22Rv1 (cell line): ENCODE data around the gene SUFU.

Experiments used
- CTCF ChIP-seq: fragments of 450-650 bp; IDR thresholded peaks from 2 replicates; pipeline ENCODE4 v1.5.1; 2017; ENCODE audit warnings: mild to moderate bottlenecking
- ZFX ChIP-seq: fragments of 450-650 bp; IDR thresholded peaks from 2 replicates; pipeline ENCODE4 v1.6.1; 2017; ENCODE audit warnings: antibody characterized with exemption, borderline replicate concordance

- TF ChIP-seq CTCF (no peak), ZFX (no peak)
These were observed 12.0 kb downstream of the SUFU start for GRCh38 chr10:102515724-102516123.
